Mucosa of descending colon (tissue), 3 donors: ENCODE measurements around the gene TTI1. TPM values are rescaled to one million over a fixed set of nuclear protein-coding genes. Genes with fewer than 3 reads are reported as not detected.

Experiments
- ATAC-seq: fragments of 200-7000 bp; cut with Tn5 transposase; one replicate; pipeline ENCODE4 v1.9.1; 2020; ENCODE audit warnings: mild to moderate bottlenecking, moderate library complexity
- DNase-seq, 3 donors: peaks; one replicate each; pipeline ENCODE4 v3.0.0-alpha.2; 2020
- H3K36me3 ChIP-seq: fragments of 200-600 bp; one replicate; pipeline ENCODE4 v1.8.0; 2021; ENCODE audit warnings: low read depth, mild to moderate bottlenecking
- H3K4me1 ChIP-seq: fragments of 200-600 bp; one replicate; pipeline ENCODE4 v1.8.0; 2021; ENCODE audit warnings: low read depth, mild to moderate bottlenecking
- H3K4me3 ChIP-seq: fragments of 200-600 bp; one replicate; pipeline ENCODE4 v1.8.0; 2021; ENCODE audit warnings: mild to moderate bottlenecking
- H3K9me3 ChIP-seq: fragments of 200-600 bp; one replicate; pipeline ENCODE4 v1.8.0; 2021; ENCODE audit warnings: mild to moderate bottlenecking
- CTCF ChIP-seq: fragments of 200-600 bp; IDR thresholded peaks from one replicate; pipeline ENCODE4 v1.8.0; 2022; ENCODE audit warnings: antibody characterized with exemption, mild to moderate bottlenecking
- intact Hi-C, 2 donors: fragments of 100-400 bp; cut with DNase I in 1 of 2; cut with micrococcal nuclease in 1 of 2; formaldehyde crosslinking; loops; one replicate each; pipeline versions ENCODE4 v1.11.0 to v1.11.1; 2022; cut with DNase I, micrococcal nuclease
- total RNA-seq, 3 donors: library from RNA; stranded (reverse); fragmentation: NEBNext Ultra II Directional in 2 of 3; extraction: Animal tissue kit (Norgen Biotek cat#: 25700) in 2 of 3; gene quantifications; one replicate each; pipeline versions ENCODE4 v1.2.1 to v1.2.4, GENCODE V29; 2021 to 2023
- donor health status: DM: no; HTN: no; CAD: no; lungs with moderate emphysema.
- donor health status: DM: no; HTN: no; CAD: no.
- donor health status: DM: no; HTN: yes; CAD: no.

Gene TTI1
- total RNA-seq, 3 donors from 2014 or later: 13.4 to 16.4 (median 14.0) TPM

- H3K4me1 ChIP-seq: no peaks in the 10 kb centered on the region
- H3K4me3 ChIP-seq: no peak overlapping the region
- ATAC-seq: no peak
- no peaks in the 10 kb centered on the region for H3K36me3 ChIP-seq
- DNase-seq: no peak
- intact Hi-C loops: no loop called here
- TF ChIP-seq CTCF: no peak
- no peaks in the 10 kb centered on the region for H3K9me3 ChIP-seq
Observed at GRCh38 chr20:38060536-38060935, 27.3 kb upstream of the TTI1 start.

- ATAC-seq (peak; percentile 88), DNase-seq (peak in 1 of 3 donors; percentile 67)
- intact Hi-C loops: loop anchor here (5.0 kb wide), 2 partner anchors 107 to 162 kb away; partner anchors contain the start of gene TGM2 (in 1 of the 2)
- Histone ChIP-seq H3K36me3 (no peaks in the 10 kb centered on the region), H3K4me3 (no peak overlapping the region), H3K9me3 (no peaks in the 10 kb centered on the region), H3K4me1 (no peaks in the 10 kb centered on the region)
- no peak for TF ChIP-seq CTCF
Observed at GRCh38 chr20:38059832-38060231, 26.6 kb upstream of the TTI1 start.

GRCh38 chr20:38057351-38057972 lies 24.2 kb upstream of the TTI1 start:
- intact Hi-C loops: loop anchor here (5.0 kb wide), 2 partner anchors 110 to 165 kb away; partner anchors contain the start of gene TGM2 (in 1 of the 2)
- TF ChIP-seq CTCF: peak; percentile 34
- no peaks in the 10 kb centered on the region for H3K4me1 ChIP-seq
- H3K4me3 ChIP-seq: no peak overlapping the region
- H3K9me3 ChIP-seq: no peaks in the 10 kb centered on the region
- H3K36me3 ChIP-seq: no peaks in the 10 kb centered on the region
- DNase-seq (peak; percentile 73 to 97 (median 81)), ATAC-seq (peak; percentile 88)

- no peaks in the 10 kb centered on the region for H3K9me3 ChIP-seq
- TF ChIP-seq CTCF: no peak
- intact Hi-C loops: loop anchor here (5.0 kb wide), 2 partner anchors 111 to 166 kb away; partner anchors contain the start of gene TGM2 (in 1 of the 2)
- no peaks in the 10 kb centered on the region for H3K36me3 ChIP-seq
- ATAC-seq (no peak), DNase-seq (no peak)
- H3K4me1 ChIP-seq: no peaks in the 10 kb centered on the region
- H3K4me3 ChIP-seq: no peak overlapping the region
Observed at GRCh38 chr20:38055848-38056247, 22.6 kb upstream of the TTI1 start.

GRCh38 chr20:38055294-38055693 lies 22.0 kb upstream of the TTI1 start:
- TF ChIP-seq CTCF: no peak
- H3K4me1 ChIP-seq: no peaks in the 10 kb centered on the region
- H3K4me3 ChIP-seq: no peak overlapping the region
- H3K36me3 ChIP-seq: no peaks in the 10 kb centered on the region
- ATAC-seq: no peak
- intact Hi-C loops: loop anchor here (5.0 kb wide), 2 partner anchors 112 to 167 kb away; partner anchors contain the start of gene TGM2 (in 1 of the 2)
- DNase-seq: no peak
- H3K9me3 ChIP-seq: no peaks in the 10 kb centered on the region
